H9 (cell line): Measurements from ENCODE around the gene TCTA. TPM values are rescaled to one million over a fixed set of nuclear protein-coding genes. Genes with fewer than 3 reads are reported as not detected.

Experiments used
- DNase-seq: peaks from one replicate; pipeline ENCODE4 v3.0.0-alpha.2; 2017
- H2AFZ ChIP-seq: one replicate; pipeline ENCODE4 v1.6.1; 2013; ENCODE audit warnings: mild to moderate bottlenecking, low read length, control low read depth, moderate library complexity
- H2AK5ac ChIP-seq: 2 replicates; pipeline ENCODE4 v1.6.1; 2013; ENCODE audit warnings: low read length, control low read depth, mixed read lengths; ENCODE audit not compliant: insufficient read length
- H2BK120ac ChIP-seq: one replicate; pipeline ENCODE4 v1.6.1; 2013; ENCODE audit warnings: low read depth, mild to moderate bottlenecking, low read length, control low read depth, inconsistent platforms; ENCODE audit not compliant: poor library complexity, severe bottlenecking
- H2BK12ac ChIP-seq: 2 replicates; pipeline ENCODE4 v1.6.1; 2013; ENCODE audit warnings: low read length, control low read depth, mixed read lengths, low read depth; ENCODE audit not compliant: insufficient read length
- H2BK15ac ChIP-seq: 2 replicates; pipeline ENCODE4 v1.6.1; 2013; ENCODE audit warnings: low read depth, low read length, control low read depth
- H2BK20ac ChIP-seq: one replicate; pipeline ENCODE4 v1.6.1; 2013; ENCODE audit warnings: low read depth, mild to moderate bottlenecking, low read length, control low read depth, inconsistent platforms; ENCODE audit not compliant: poor library complexity, severe bottlenecking
- H2BK5ac ChIP-seq: 2 replicates; pipeline ENCODE4 v1.6.1; 2013; ENCODE audit warnings: low read length, control low read depth, mixed read lengths; ENCODE audit not compliant: insufficient read length
- H3K14ac ChIP-seq: 2 replicates; pipeline ENCODE4 v1.6.1; 2013; ENCODE audit warnings: low read length, control low read depth; ENCODE audit not compliant: insufficient read depth
- H3K18ac ChIP-seq: 2 replicates; pipeline ENCODE4 v1.6.1; 2013; ENCODE audit warnings: low read depth, mild to moderate bottlenecking, mixed read lengths, low read length, control low read depth; ENCODE audit not compliant: insufficient read length
- H3K23ac ChIP-seq: 2 replicates; pipeline ENCODE4 v1.6.1; 2013; ENCODE audit warnings: low read length, control low read depth, mixed read lengths, low read depth; ENCODE audit not compliant: insufficient read length
- H3K23me2 ChIP-seq: 2 replicates; pipeline ENCODE4 v1.6.1; 2013; ENCODE audit warnings: low read depth, mild to moderate bottlenecking, mixed read lengths, low read length, control low read depth; ENCODE audit not compliant: insufficient read length, poor library complexity, severe bottlenecking
- H3K27ac ChIP-seq: 2 replicates; pipeline ENCODE4 v1.5.1; 2013; ENCODE audit warnings: low read length, control low read depth, mixed read lengths, low read depth; ENCODE audit not compliant: insufficient read length
- H3K27me3 ChIP-seq: 2 replicates; pipeline ENCODE4 v1.6.1; 2013; ENCODE audit warnings: low read length, control low read depth, inconsistent platforms; ENCODE audit not compliant: insufficient read depth
- H3K4ac ChIP-seq: 2 replicates; pipeline ENCODE4 v1.6.1; 2013; ENCODE audit warnings: low read depth, mild to moderate bottlenecking, control low read depth, inconsistent platforms, low read length, moderate library complexity
- H3K4me1 ChIP-seq: 2 replicates; pipeline ENCODE4 v1.6.1; 2013; ENCODE audit warnings: low read length, control low read depth, inconsistent platforms; ENCODE audit not compliant: insufficient read depth
- H3K4me2 ChIP-seq: 2 replicates; pipeline ENCODE4 v1.6.1; 2013; ENCODE audit warnings: low read length, control low read depth, mixed read lengths; ENCODE audit not compliant: insufficient read length, insufficient read depth
- H3K56ac ChIP-seq: 2 replicates; pipeline ENCODE4 v1.6.1; 2013; ENCODE audit warnings: low read depth, mild to moderate bottlenecking, mixed read lengths, low read length, control low read depth; ENCODE audit not compliant: insufficient read length
- H3K79me1 ChIP-seq: 2 replicates; pipeline ENCODE4 v1.6.1; 2013; ENCODE audit warnings: low read depth, mild to moderate bottlenecking, moderate library complexity, low read length, control low read depth, inconsistent platforms; ENCODE audit not compliant: insufficient read depth, poor library complexity, severe bottlenecking
- H3K79me2 ChIP-seq: 2 replicates; pipeline ENCODE4 v1.6.1; 2013; ENCODE audit warnings: low read length, control low read depth, inconsistent platforms; ENCODE audit not compliant: insufficient read depth
- H3K9ac ChIP-seq: 2 replicates; pipeline ENCODE4 v1.6.1; 2013; ENCODE audit warnings: low read length, control low read depth, mixed read lengths; ENCODE audit not compliant: insufficient read length; ENCODE audit errors: extremely low read depth
- H3K9me3 ChIP-seq: one replicate; pipeline ENCODE4 v1.6.1; 2013; ENCODE audit warnings: low read depth, low read length, inconsistent platforms; ENCODE audit not compliant: control insufficient read depth
- H3T11ph ChIP-seq: one replicate; pipeline ENCODE4 v1.6.1; 2013; ENCODE audit warnings: mild to moderate bottlenecking, low read length, control low read depth, inconsistent platforms
- H4K20me1 ChIP-seq: one replicate; pipeline ENCODE4 v1.6.1; 2013; ENCODE audit not compliant: control insufficient read depth, insufficient read length, insufficient read depth
- H4K5ac ChIP-seq: 2 replicates; pipeline ENCODE4 v1.6.1; 2013; ENCODE audit warnings: low read depth, mild to moderate bottlenecking, mixed read lengths, low read length, control low read depth; ENCODE audit not compliant: insufficient read length
- H4K8ac ChIP-seq: replicated peaks from 2 replicates; pipeline ENCODE4 v1.6.1; 2013; ENCODE audit warnings: low read length, control low read depth, mixed read lengths, low read depth; ENCODE audit not compliant: insufficient read length
- H4K91ac ChIP-seq: 2 replicates; pipeline ENCODE4 v1.6.1; 2013; ENCODE audit warnings: low read depth, mild to moderate bottlenecking, moderate library complexity, mixed read lengths, low read length, control low read depth; ENCODE audit not compliant: insufficient read length
- H3K27ac Mint-ChIP-seq, 3 experiments: 2 replicates in 2 of 3; 3 replicates in 1 of 3; pipeline ENCODE4 v1.8.0; 2020 to 2021; ENCODE audit warnings: mixed read lengths in 3 of 3, mild to moderate bottlenecking in 1 of 3, moderate library complexity in 1 of 3
- H3K27me3 Mint-ChIP-seq: 2 replicates; pipeline ENCODE4 v1.8.0; 2021; ENCODE audit warnings: low read depth, mild to moderate bottlenecking, moderate library complexity, mixed read lengths
- H3K36me3 Mint-ChIP-seq, 3 experiments: 2 replicates in 2 of 3; 3 replicates in 1 of 3; pipeline ENCODE4 v1.8.0; 2020 to 2021; ENCODE audit warnings: low read depth in 3 of 3, mixed read lengths in 3 of 3; ENCODE audit not compliant: insufficient read depth in 1 of 3
- H3K4me1 Mint-ChIP-seq, 2 experiments: 2 replicates each; pipeline ENCODE4 v1.8.0; 2020; ENCODE audit warnings: mixed read lengths in 2 of 2
- H3K4me3 Mint-ChIP-seq, 2 experiments: 2 replicates in 1 of 2; 3 replicates in 1 of 2; pipeline ENCODE4 v1.8.0; 2020 to 2021; ENCODE audit warnings: mild to moderate bottlenecking in 2 of 2, mixed read lengths in 2 of 2, moderate library complexity in 1 of 2
- H3K9me3 Mint-ChIP-seq, 2 experiments: 2 replicates in 1 of 2; 3 replicates in 1 of 2; pipeline ENCODE4 v1.8.0; 2020; ENCODE audit warnings: mild to moderate bottlenecking in 2 of 2, mixed read lengths in 2 of 2, moderate library complexity in 1 of 2
- WGBS: extraction: QIAGEN DNeasy Blood & Tissue Kit; methylation state at CpG from one replicate; pipeline ENCODE4 v1.1.7; 2013; ENCODE audit warnings: missing lambda C conversion rate, low lambda C conversion rate, mixed read lengths; ENCODE audit not compliant: insufficient read length; ENCODE audit errors: extremely low coverage; 5-methylcytosine and 5-hydroxymethylcytosine counted together
- total RNA-seq: library from RNA; stranded (reverse); gene quantifications from 2 replicates; pipeline ENCODE4 v1.2.1, GENCODE V29; 2021
- TF ChIP-seq, protein P1 (sequence below): fragments of 200-600 bp; sonication (generic); conservative IDR thresholded peaks from 3 replicates; pipeline ENCODE4 v1.8.0; 2021; ENCODE audit warnings: antibody characterized with exemption, mild to moderate bottlenecking

TCTA gene
- total RNA-seq, 1 experiment from 2014 or later: 11.2 TPM

DNA sequence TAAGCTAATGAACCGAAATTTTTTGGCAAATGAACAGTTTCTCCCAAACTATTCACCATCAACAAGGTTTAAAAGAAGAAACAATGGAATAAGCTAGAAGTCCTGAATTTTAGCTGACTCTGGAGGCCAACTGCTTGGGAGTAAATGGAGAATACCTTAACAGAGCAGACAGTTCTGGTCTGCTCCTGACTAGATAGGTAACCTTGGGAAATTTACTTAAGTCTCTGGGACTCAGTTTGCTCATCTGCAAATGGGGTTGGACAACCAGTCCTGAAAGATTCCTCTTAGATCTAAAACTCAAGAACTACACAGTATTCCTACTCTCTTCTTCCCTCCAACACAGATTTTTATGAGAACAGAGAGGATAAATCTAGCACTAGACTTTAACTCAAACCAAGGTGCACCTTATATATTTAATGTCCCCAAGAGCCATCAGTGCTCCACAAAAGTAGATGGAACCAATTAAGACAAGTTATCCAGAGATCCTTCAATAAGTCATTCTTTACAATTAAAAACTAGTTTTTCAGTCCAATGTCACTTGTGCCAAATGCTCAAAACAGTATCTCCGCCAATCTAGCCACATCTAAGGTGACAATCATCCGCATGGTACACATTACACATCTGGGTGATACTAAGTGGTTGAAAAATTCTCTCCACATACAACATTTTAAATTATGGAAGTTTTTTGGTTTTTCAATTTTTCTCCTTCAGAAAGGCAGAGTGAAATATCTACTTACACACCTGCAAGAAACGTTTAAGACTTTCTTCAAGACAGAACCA, 2.0 kb upstream of the TCTA start:
- WGBS: no CpG with 5 or more reads among the region's 4 CpGs
- peak overlapping the region; percentile 84 for H3K4me2 ChIP-seq
- H2AK5ac ChIP-seq: no peak overlapping the region
- no peak overlapping the region for H4K5ac ChIP-seq
- H3K79me2 ChIP-seq: peaks cover 54% of the 10 kb centered on the region
- H3K27ac Mint-ChIP-seq: peak overlapping the region in 1 of 3 experiments; percentile 74; a peak in 1 of 7 replicates
- peaks cover 29 to 35% of the 10 kb centered on the region in 2 experiments for H3K4me1 Mint-ChIP-seq
- H2AFZ ChIP-seq: no peak overlapping the region
- no peaks in the 10 kb centered on the region; a peak in 1 of 5 replicates for H3K9me3 Mint-ChIP-seq
- H4K20me1 ChIP-seq: no peaks in the 10 kb centered on the region
- H3K23me2 ChIP-seq: peaks cover 4% of the 10 kb centered on the region
- TF ChIP-seq, protein P1, sequence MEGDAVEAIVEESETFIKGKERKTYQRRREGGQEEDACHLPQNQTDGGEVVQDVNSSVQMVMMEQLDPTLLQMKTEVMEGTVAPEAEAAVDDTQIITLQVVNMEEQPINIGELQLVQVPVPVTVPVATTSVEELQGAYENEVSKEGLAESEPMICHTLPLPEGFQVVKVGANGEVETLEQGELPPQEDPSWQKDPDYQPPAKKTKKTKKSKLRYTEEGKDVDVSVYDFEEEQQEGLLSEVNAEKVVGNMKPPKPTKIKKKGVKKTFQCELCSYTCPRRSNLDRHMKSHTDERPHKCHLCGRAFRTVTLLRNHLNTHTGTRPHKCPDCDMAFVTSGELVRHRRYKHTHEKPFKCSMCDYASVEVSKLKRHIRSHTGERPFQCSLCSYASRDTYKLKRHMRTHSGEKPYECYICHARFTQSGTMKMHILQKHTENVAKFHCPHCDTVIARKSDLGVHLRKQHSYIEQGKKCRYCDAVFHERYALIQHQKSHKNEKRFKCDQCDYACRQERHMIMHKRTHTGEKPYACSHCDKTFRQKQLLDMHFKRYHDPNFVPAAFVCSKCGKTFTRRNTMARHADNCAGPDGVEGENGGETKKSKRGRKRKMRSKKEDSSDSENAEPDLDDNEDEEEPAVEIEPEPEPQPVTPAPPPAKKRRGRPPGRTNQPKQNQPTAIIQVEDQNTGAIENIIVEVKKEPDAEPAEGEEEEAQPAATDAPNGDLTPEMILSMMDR: no peak
- no peak overlapping the region for H2BK120ac ChIP-seq
- peak overlapping the region; percentile 93 to 94 for H3K4me3 Mint-ChIP-seq
- no peaks in the 10 kb centered on the region for H3K27me3 ChIP-seq
- no peak overlapping the region for H3K14ac ChIP-seq
- H4K91ac ChIP-seq: no peak overlapping the region
- H3K79me1 ChIP-seq: no peaks in the 10 kb centered on the region
- H4K8ac ChIP-seq: no peak overlapping the region
- H3K18ac ChIP-seq: no peak overlapping the region
- no peak overlapping the region for H2BK5ac ChIP-seq
- no peak overlapping the region for H3K23ac ChIP-seq
- DNase-seq: no peak
- peak overlapping the region; percentile 95 for H3K9ac ChIP-seq
- H3K27ac ChIP-seq: no peak overlapping the region
- no peaks in the 10 kb centered on the region for H3K9me3 ChIP-seq
- no peaks in the 10 kb centered on the region for H3K4me1 ChIP-seq
- peaks cover 4 to 16% (median 16%) of the 10 kb centered on the region in 3 experiments; a peak in 6 of 7 replicates for H3K36me3 Mint-ChIP-seq
- H2BK15ac ChIP-seq: no peak overlapping the region
- no peaks in the 10 kb centered on the region for H3K27me3 Mint-ChIP-seq
- no peak overlapping the region for H2BK20ac ChIP-seq
- H3K56ac ChIP-seq: no peak overlapping the region
- H3K4ac ChIP-seq: no peak overlapping the region
- H2BK12ac ChIP-seq: no peak overlapping the region
- H3T11ph ChIP-seq: no peak overlapping the region
